ENCODE measurements around the gene PDGFRB.
A peak's percentile ranks its signal among the peaks of the same experiment; 100 is the strongest.

Gene PDGFRB

GRCh38 chr5:150162142-150162513, 6.5 kb upstream of the PDGFRB start:
- no peak for DNase-seq

GRCh38 chr5:150161242-150162141, 5.8 kb upstream of the PDGFRB start:
- DNase-seq: peak; percentile 59

GRCh38 chr5:150160448-150161081, 4.9 kb upstream of the PDGFRB start:
- DNase-seq: no peak

- DNase-seq: no peak
Observed at GRCh38 chr5:150159741-150160179, 4.1 kb upstream of the PDGFRB start.

GRCh38 chr5:150159031-150159430, 3.4 kb upstream of the PDGFRB start:
- DNase-seq: no peak

- DNase-seq: no peak
Observed at GRCh38 chr5:150158170-150158949, 2.7 kb upstream of the PDGFRB start.

- DNase-seq: no peak
Observed at GRCh38 chr5:150157168-150157567, 1.5 kb upstream of the PDGFRB start.

GRCh38 chr5:150156540-150156939, 895 bp upstream of the PDGFRB start:
- no peak for DNase-seq

GRCh38 chr5:150156027-150156368, 353 bp upstream of the PDGFRB start:
- no peak for DNase-seq

- no peak for DNase-seq
Observed at GRCh38 chr5:150154618-150155128, 972 bp downstream of the PDGFRB start.

- DNase-seq: no peak
Observed at GRCh38 chr5:150153957-150154617, 1.6 kb downstream of the PDGFRB start.

- no peak for DNase-seq
Observed at GRCh38 chr5:150153483-150153882, 2.2 kb downstream of the PDGFRB start.

- DNase-seq: no peak
Observed at GRCh38 chr5:150152636-150153462, 2.8 kb downstream of the PDGFRB start.

GRCh38 chr5:150149618-150150017, 6.0 kb downstream of the PDGFRB start:
- no peak for DNase-seq

- no peak for DNase-seq
Observed at GRCh38 chr5:150148117-150148927, 7.3 kb downstream of the PDGFRB start.

- DNase-seq: no peak
Observed at GRCh38 chr5:150147670-150148069, 8.0 kb downstream of the PDGFRB start.

- DNase-seq: no peak
Observed at GRCh38 chr5:150146862-150147601, 8.6 kb downstream of the PDGFRB start.

GRCh38 chr5:150146235-150146634, 9.4 kb downstream of the PDGFRB start:
- no peak for DNase-seq

GRCh38 chr5:150144879-150145278, 10.8 kb downstream of the PDGFRB start:
- no peak for DNase-seq

- no peak for DNase-seq
Observed at GRCh38 chr5:150144246-150144801, 11.3 kb downstream of the PDGFRB start.
